GM23338 (cell line): ENCODE results near the gene RWDD3.

ENCODE experiments used
- CREB1 ChIP-seq: fragments of 250-450 bp; sonication (Bioruptor Pico); IDR thresholded peaks from 2 replicates; pipeline ENCODE4 v1.5.0; 2020; ENCODE audit warnings: low read depth, mild to moderate bottlenecking, moderate library complexity
- CTCF ChIP-seq, 2 experiments: fragments of 200-600 bp in 1 of 2; sonication (generic) in 1 of 2; conservative IDR thresholded peaks; 2 replicates each; pipeline versions ENCODE4 v1.5.1 to v1.6.1; 2016 to 2017; ENCODE audit warnings: antibody characterized with exemption in 2 of 2, low read depth in 2 of 2, mild to moderate bottlenecking in 2 of 2, moderate library complexity in 1 of 2
- EZH2 ChIP-seq: fragments of 200-600 bp; sonication (generic); IDR thresholded peaks from one replicate; pipeline ENCODE4 v1.8.0; 2017; ENCODE audit warnings: antibody characterized with exemption, mild to moderate bottlenecking, low read depth; ENCODE audit not compliant: unreplicated experiment
- EZH2phosphoT487 ChIP-seq: fragments of 200-600 bp; sonication (generic); IDR thresholded peaks from one replicate; pipeline ENCODE4 v1.8.1; 2018; ENCODE audit warnings: antibody characterized with exemption; ENCODE audit not compliant: unreplicated experiment
- JUNB ChIP-seq: IDR thresholded peaks from one replicate; pipeline ENCODE4 v1.6.1; 2016; ENCODE audit warnings: antibody characterized with exemption; ENCODE audit not compliant: unreplicated experiment
- NANOG ChIP-seq: IDR thresholded peaks from 2 replicates; pipeline ENCODE4 v1.6.1; 2016; ENCODE audit warnings: antibody characterized with exemption, borderline replicate concordance
- POLR2AphosphoS5 ChIP-seq: IDR thresholded peaks from 2 replicates; pipeline ENCODE4 v1.6.1; 2016; ENCODE audit warnings: antibody characterized with exemption, low read depth
- STAT1 ChIP-seq: IDR thresholded peaks from one replicate; pipeline ENCODE4 v1.6.1; 2016; ENCODE audit warnings: antibody characterized with exemption; ENCODE audit not compliant: unreplicated experiment
- ZNF114 ChIP-seq: fragments of 250-450 bp; sonication (Bioruptor Pico); IDR thresholded peaks from 2 replicates; pipeline ENCODE4 v1.5.0; 2020; ENCODE audit warnings: mild to moderate bottlenecking, moderate library complexity
- ZNF331 ChIP-seq: fragments of 250-450 bp; sonication (Bioruptor Pico); IDR thresholded peaks from 2 replicates; pipeline ENCODE4 v1.5.0; 2020; ENCODE audit warnings: low read depth, mild to moderate bottlenecking, moderate library complexity
- TF ChIP-seq, protein P1 (sequence below): IDR thresholded peaks from one replicate; pipeline ENCODE4 v1.6.1; 2018; ENCODE audit warnings: antibody characterized with exemption; ENCODE audit not compliant: unreplicated experiment
- TF ChIP-seq, protein P2 (sequence below): fragments of 250-450 bp; sonication (Bioruptor Pico); IDR thresholded peaks from 2 replicates; pipeline ENCODE4 v1.5.0; 2020; ENCODE audit warnings: mild to moderate bottlenecking, moderate library complexity

DNA sequence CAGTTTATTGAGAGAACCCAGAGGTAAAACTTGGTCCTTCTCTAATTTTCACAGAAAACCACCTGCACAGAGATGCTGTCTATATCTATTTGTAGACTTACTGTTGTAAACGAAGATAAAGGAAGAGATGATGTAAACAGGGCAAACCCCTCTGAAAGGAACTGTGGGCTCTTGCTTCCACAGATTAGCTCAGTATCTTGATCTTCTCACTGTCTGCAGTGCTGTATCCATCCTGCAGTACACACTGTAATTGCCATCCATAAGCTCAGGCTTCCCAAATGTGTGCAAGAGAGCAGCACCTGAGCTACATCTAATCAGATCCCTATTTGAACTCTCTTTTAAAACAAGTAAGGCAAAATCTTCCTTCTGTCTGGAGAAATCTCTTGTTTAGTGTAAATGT is 16.6 kb upstream of the RWDD3 start:
- TF ChIP-seq CTCF (conservative IDR thresholded peaks at IDR 0.05; ENCODE audit: low read depth in 2 of 2) = no peak
- TF ChIP-seq EZH2 = no peak
- no peak for TF ChIP-seq CREB1 (CRISPR knock-in tag)
- no peak for TF ChIP-seq EZH2phosphoT487
- TF ChIP-seq ZNF114 (CRISPR knock-in tag) = no peak
- TF ChIP-seq, protein P1, sequence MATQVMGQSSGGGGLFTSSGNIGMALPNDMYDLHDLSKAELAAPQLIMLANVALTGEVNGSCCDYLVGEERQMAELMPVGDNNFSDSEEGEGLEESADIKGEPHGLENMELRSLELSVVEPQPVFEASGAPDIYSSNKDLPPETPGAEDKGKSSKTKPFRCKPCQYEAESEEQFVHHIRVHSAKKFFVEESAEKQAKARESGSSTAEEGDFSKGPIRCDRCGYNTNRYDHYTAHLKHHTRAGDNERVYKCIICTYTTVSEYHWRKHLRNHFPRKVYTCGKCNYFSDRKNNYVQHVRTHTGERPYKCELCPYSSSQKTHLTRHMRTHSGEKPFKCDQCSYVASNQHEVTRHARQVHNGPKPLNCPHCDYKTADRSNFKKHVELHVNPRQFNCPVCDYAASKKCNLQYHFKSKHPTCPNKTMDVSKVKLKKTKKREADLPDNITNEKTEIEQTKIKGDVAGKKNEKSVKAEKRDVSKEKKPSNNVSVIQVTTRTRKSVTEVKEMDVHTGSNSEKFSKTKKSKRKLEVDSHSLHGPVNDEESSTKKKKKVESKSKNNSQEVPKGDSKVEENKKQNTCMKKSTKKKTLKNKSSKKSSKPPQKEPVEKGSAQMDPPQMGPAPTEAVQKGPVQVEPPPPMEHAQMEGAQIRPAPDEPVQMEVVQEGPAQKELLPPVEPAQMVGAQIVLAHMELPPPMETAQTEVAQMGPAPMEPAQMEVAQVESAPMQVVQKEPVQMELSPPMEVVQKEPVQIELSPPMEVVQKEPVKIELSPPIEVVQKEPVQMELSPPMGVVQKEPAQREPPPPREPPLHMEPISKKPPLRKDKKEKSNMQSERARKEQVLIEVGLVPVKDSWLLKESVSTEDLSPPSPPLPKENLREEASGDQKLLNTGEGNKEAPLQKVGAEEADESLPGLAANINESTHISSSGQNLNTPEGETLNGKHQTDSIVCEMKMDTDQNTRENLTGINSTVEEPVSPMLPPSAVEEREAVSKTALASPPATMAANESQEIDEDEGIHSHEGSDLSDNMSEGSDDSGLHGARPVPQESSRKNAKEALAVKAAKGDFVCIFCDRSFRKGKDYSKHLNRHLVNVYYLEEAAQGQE = no peak
- no peak for TF ChIP-seq JUNB
- TF ChIP-seq POLR2AphosphoS5 = no peak
- TF ChIP-seq STAT1 = no peak
- TF ChIP-seq NANOG = no peak
- no peak for TF ChIP-seq ZNF331 (CRISPR knock-in tag)
- TF ChIP-seq, protein P2, sequence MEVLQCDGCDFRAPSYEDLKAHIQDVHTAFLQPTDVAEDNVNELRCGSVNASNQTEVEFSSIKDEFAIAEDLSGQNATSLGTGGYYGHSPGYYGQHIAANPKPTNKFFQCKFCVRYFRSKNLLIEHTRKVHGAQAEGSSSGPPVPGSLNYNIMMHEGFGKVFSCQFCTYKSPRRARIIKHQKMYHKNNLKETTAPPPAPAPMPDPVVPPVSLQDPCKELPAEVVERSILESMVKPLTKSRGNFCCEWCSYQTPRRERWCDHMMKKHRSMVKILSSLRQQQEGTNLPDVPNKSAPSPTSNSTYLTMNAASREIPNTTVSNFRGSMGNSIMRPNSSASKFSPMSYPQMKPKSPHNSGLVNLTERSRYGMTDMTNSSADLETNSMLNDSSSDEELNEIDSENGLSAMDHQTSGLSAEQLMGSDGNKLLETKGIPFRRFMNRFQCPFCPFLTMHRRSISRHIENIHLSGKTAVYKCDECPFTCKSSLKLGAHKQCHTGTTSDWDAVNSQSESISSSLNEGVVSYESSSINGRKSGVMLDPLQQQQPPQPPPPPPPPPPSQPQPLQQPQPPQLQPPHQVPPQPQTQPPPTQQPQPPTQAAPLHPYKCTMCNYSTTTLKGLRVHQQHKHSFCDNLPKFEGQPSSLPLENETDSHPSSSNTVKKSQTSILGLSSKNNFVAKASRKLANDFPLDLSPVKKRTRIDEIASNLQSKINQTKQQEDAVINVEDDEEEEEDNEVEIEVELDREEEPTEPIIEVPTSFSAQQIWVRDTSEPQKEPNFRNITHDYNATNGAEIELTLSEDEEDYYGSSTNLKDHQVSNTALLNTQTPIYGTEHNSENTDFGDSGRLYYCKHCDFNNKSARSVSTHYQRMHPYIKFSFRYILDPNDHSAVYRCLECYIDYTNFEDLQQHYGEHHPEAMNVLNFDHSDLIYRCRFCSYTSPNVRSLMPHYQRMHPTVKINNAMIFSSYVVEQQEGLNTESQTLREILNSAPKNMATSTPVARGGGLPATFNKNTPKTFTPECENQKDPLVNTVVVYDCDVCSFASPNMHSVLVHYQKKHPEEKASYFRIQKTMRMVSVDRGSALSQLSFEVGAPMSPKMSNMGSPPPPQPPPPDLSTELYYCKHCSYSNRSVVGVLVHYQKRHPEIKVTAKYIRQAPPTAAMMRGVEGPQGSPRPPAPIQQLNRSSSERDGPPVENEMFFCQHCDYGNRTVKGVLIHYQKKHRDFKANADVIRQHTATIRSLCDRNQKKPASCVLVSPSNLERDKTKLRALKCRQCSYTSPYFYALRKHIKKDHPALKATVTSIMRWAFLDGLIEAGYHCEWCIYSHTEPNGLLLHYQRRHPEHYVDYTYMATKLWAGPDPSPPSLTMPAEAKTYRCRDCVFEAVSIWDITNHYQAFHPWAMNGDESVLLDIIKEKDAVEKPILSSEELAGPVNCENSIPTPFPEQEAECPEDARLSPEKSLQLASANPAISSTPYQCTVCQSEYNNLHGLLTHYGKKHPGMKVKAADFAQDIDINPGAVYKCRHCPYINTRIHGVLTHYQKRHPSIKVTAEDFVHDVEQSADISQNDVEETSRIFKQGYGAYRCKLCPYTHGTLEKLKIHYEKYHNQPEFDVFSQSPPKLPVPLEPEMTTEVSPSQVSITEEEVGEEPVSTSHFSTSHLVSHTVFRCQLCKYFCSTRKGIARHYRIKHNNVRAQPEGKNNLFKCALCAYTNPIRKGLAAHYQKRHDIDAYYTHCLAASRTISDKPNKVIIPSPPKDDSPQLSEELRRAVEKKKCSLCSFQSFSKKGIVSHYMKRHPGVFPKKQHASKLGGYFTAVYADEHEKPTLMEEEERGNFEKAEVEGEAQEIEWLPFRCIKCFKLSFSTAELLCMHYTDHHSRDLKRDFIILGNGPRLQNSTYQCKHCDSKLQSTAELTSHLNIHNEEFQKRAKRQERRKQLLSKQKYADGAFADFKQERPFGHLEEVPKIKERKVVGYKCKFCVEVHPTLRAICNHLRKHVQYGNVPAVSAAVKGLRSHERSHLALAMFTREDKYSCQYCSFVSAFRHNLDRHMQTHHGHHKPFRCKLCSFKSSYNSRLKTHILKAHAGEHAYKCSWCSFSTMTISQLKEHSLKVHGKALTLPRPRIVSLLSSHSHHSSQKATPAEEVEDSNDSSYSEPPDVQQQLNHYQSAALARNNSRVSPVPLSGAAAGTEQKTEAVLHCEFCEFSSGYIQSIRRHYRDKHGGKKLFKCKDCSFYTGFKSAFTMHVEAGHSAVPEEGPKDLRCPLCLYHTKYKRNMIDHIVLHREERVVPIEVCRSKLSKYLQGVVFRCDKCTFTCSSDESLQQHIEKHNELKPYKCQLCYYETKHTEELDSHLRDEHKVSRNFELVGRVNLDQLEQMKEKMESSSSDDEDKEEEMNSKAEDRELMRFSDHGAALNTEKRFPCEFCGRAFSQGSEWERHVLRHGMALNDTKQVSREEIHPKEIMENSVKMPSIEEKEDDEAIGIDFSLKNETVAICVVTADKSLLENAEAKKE = no peak
